GM18951 (cell line): Measurements from ENCODE around the gene SLC51A.

Experiments used
- POLR2A ChIP-seq: IDR thresholded peaks from 4 replicates; pipeline ENCODE4 v1.6.1; 2011; ENCODE audit warnings: mild to moderate bottlenecking; ENCODE audit not compliant: insufficient read length, insufficient read depth; ENCODE audit errors: extremely low read depth
- in situ Hi-C: fragments of 300-500 bp; cut with MboI; formaldehyde crosslinking; loops from one replicate; pipeline ENCODE4 v1.12.0; 2022; ENCODE audit warnings: low sequenced_read_pairs, mixed read lengths, inconsistent platforms; ENCODE audit not compliant: unreplicated experiment

Gene SLC51A

GRCh38 chr3:196246612-196247308 is 30.4 kb downstream of the SLC51A start:
- no peak for TF ChIP-seq POLR2A
- in situ Hi-C loops: no loop called here

DNA sequence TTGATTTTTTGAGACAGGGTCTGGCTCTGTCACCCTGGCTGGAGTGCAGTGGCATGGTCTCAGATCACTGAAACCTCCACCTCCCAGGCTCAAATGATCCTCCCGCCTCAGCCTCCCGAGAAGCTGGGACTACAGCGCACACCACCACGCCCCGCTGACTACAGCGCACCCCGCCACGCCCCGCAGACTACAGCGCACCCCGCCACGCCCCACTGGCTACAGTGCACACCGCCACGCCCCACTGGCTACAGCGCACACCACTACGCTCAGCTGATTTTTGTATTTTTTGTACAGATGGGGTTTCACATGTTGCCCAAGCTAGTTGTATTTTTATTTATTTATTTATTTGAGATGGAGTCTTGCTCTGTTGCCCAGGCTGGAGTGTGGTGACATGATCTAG is 35.6 kb downstream of the SLC51A start:
- in situ Hi-C loops: loop anchor here (25.0 kb wide), 1 partner anchor 435 kb away; no protein-coding TSS in a partner anchor
- TF ChIP-seq POLR2A: no peak

GRCh38 chr3:196254376-196255283 is 38.3 kb downstream of the SLC51A start:
- TF ChIP-seq POLR2A: no peak
- in situ Hi-C loops: loop anchor here (25.0 kb wide), 1 partner anchor 433 kb away; no protein-coding TSS in a partner anchor

- no peak for TF ChIP-seq POLR2A
- in situ Hi-C loops: loop anchor here (25.0 kb wide), 1 partner anchor 432 kb away; no protein-coding TSS in a partner anchor
Measured at GRCh38 chr3:196255776-196256175, 39.4 kb downstream of the SLC51A start.

DNA sequence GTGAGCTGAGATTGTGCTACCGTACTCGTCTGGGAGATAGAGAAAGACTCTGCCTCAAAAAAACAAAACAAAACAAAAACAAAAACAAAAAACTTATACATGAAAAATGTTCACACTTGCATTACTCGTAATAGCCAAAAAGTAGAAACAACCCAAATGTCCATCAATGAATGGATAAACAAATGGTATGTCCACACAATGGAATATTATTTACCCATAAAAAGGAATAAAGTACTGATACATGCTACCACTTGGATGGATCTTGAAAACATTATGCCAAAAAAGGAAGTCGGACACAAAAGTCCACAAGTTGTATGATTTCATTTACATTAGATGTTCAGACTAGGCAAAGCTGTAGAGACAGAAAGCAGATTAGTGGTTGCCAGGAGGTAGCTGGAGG is 44.5 kb downstream of the SLC51A start:
- in situ Hi-C loops: loop anchor here (25.0 kb wide), 1 partner anchor 427 kb away; no protein-coding TSS in a partner anchor
- no peak for TF ChIP-seq POLR2A

DNA sequence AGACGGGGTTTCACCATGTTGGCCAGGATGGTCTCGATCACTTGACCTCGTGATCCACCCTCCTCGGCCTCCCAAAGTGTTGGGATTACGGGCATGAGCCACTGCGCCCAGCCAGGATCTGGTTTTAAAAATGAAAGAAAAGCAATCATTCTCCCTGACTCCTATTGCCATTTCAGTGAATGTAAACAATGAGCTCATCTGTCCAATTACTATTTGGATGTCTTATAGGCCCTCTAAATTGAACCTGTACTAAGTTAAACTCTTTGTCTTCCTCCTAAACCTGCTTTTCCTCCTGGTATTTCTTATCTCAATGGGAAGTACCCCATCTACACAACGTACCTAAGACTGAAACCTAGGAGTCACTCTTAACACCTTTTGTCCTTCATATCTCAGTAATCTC is 47.5 kb downstream of the SLC51A start:
- no peak for TF ChIP-seq POLR2A
- in situ Hi-C loops: loop anchor here (25.0 kb wide), 1 partner anchor 423 kb away; no protein-coding TSS in a partner anchor

GRCh38 chr3:196268284-196269163 is 52.2 kb downstream of the SLC51A start:
- in situ Hi-C loops: loop anchor here (25.0 kb wide), 1 partner anchor 419 kb away; no protein-coding TSS in a partner anchor
- no peak for TF ChIP-seq POLR2A

- TF ChIP-seq POLR2A: no peak
- in situ Hi-C loops: loop anchor here (25.0 kb wide), 1 partner anchor 417 kb away; no protein-coding TSS in a partner anchor
Measured at GRCh38 chr3:196270499-196270898, 54.2 kb downstream of the SLC51A start.

DNA sequence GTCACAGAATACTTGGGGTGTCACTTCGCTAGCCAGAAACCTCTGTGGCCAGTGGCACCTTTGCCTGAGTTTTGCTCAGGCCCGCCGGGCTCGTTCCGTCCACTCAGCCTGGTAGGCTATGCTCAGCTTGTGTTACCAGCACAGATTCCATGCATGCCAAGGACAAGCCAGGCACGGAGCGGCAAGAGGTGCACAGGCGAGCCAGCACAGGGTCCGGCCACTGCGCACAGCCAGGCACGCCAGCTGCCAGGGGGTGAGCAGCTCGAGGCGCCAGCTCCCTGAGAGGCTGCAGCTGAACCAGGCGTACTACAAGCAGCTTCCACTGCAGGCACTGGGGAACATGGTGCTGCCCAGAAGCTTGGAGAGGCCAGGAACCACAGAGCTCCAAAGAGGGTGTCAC is 56.5 kb downstream of the SLC51A start:
- in situ Hi-C loops: loop anchor here (25.0 kb wide), 1 partner anchor 414 kb away; no protein-coding TSS in a partner anchor
- no peak for TF ChIP-seq POLR2A

- in situ Hi-C loops: loop anchor here (25.0 kb wide), 1 partner anchor 414 kb away; no protein-coding TSS in a partner anchor
- TF ChIP-seq POLR2A: no peak
Measured at GRCh38 chr3:196273655-196274054, 57.3 kb downstream of the SLC51A start.

- in situ Hi-C loops: loop anchor here (25.0 kb wide), 1 partner anchor 413 kb away; no protein-coding TSS in a partner anchor
- no peak for TF ChIP-seq POLR2A
Measured at GRCh38 chr3:196274585-196274984, 58.3 kb downstream of the SLC51A start.

DNA sequence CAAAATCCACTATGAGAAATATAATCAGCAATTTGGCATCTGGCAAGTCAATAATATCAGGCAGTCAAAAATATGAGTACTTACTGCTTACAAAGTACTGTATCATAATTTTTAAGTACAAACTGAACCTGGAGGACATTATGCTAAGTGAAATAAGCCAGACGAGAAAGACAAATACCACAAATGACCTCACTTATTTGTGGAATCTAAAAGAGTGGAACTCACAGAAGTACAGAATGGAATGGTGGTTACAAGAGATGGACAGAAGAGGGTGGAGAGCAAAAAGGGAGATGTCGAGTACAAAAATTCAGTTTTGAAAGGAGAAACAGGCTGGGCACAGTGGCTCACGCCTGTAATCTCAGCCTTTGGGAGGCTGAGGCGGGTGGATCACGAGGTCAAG is 58.8 kb downstream of the SLC51A start:
- no peak for TF ChIP-seq POLR2A
- in situ Hi-C loops: no loop called here
